Lung (tissue), 12 donors: ENCODE results near the gene OTUD3. TPM values are rescaled to one million over a fixed set of nuclear protein-coding genes. Genes with fewer than 3 reads are reported as not detected.

ENCODE experiments used
- ATAC-seq: fragments of 200-7000 bp; cut with Tn5 transposase; one replicate; pipeline ENCODE4 v1.9.1; 2020; ENCODE audit warnings: moderate number of reproducible peaks; ENCODE audit not compliant: insufficient read depth, low FRiP score
- DNase-seq, 3 donors: peaks; one replicate each; pipeline ENCODE4 v3.0.0-alpha.2; 2013 to 2017
- H3K27ac ChIP-seq, 2 donors: one replicate each; pipeline ENCODE4 v1.5.1; 2013; ENCODE audit warnings: mild to moderate bottlenecking in 2 of 2, moderate library complexity in 2 of 2, control low read depth in 1 of 2, inconsistent platforms in 1 of 2, low read depth in 1 of 2, low read length in 1 of 2
- H3K27me3 ChIP-seq, 3 donors: one replicate each; pipeline ENCODE4 v1.5.1; 2013; ENCODE audit warnings: low read length in 2 of 3; ENCODE audit not compliant: control insufficient read depth in 3 of 3, insufficient read depth in 3 of 3
- H3K36me3 ChIP-seq, 4 donors: one replicate each; pipeline ENCODE4 v1.5.1; 2013; ENCODE audit warnings: low read length in 4 of 4, mild to moderate bottlenecking in 1 of 4, moderate library complexity in 1 of 4; ENCODE audit not compliant: control insufficient read depth in 4 of 4, insufficient read depth in 4 of 4
- H3K4me1 ChIP-seq, 5 donors: one replicate each; pipeline ENCODE4 v1.5.1; 2013; ENCODE audit warnings: low read length in 5 of 5, mild to moderate bottlenecking in 2 of 5, moderate library complexity in 1 of 5; ENCODE audit not compliant: control insufficient read depth in 5 of 5, insufficient read depth in 5 of 5
- H3K4me3 ChIP-seq: one replicate; pipeline ENCODE4 v1.5.1; 2013; ENCODE audit warnings: mild to moderate bottlenecking, control low read depth, moderate library complexity
- H3K9ac ChIP-seq, 2 donors: one replicate each; pipeline ENCODE4 v1.5.1; 2013; ENCODE audit warnings: low read length in 2 of 2, control low read depth in 1 of 2; ENCODE audit not compliant: insufficient read depth in 1 of 2
- H3K9me3 ChIP-seq, 4 donors: one replicate each; pipeline ENCODE4 v1.5.1; 2013; ENCODE audit warnings: low read length in 3 of 4, mild to moderate bottlenecking in 1 of 4, moderate library complexity in 1 of 4; ENCODE audit not compliant: control insufficient read depth in 4 of 4, insufficient read depth in 3 of 4
- WGBS, 2 donors: extraction: QIAGEN DNeasy Blood & Tissue Kit; methylation state at CpG; one replicate each; pipeline ENCODE4 v1.1.7; 2013; 5-methylcytosine and 5-hydroxymethylcytosine counted together
- polyA plus RNA-seq, 2 donors: library from polyadenylated mRNA; stranded (reverse); fragments of 200-250 nt; gene quantifications; one replicate each; pipeline ENCODE4 v1.2.1, GENCODE V29; 2013
- total RNA-seq, 2 donors: library from RNA; depleted of rRNA in 1 of 2; stranded (reverse); fragments of >200 nt in 1 of 2; gene quantifications; one replicate each; pipeline ENCODE4 v1.2.1, GENCODE V29; 2014 to 2021
- TF ChIP-seq, protein P1 (sequence below): IDR thresholded peaks from 2 replicates; pipeline ENCODE4 v1.5.1; 2012; ENCODE audit warnings: mild to moderate bottlenecking; ENCODE audit errors: control extremely low read depth, extremely low read depth
- donor health status: control.
- donor health status: control.
- donor health status: Bipolar disorder and iron deficiency.
- donor health status: healthy.
- donor health status: DM: yes; HTN: yes; CAD: no.

OTUD3 gene
- total and polyA plus RNA-seq, 4 donors, result 1.7 to 8.6 (median 6.7) TPM

GRCh38 chr1:19861034-19861433 is 21.2 kb upstream of the OTUD3 start:
- no peak overlapping the region for H3K9ac ChIP-seq

DNA sequence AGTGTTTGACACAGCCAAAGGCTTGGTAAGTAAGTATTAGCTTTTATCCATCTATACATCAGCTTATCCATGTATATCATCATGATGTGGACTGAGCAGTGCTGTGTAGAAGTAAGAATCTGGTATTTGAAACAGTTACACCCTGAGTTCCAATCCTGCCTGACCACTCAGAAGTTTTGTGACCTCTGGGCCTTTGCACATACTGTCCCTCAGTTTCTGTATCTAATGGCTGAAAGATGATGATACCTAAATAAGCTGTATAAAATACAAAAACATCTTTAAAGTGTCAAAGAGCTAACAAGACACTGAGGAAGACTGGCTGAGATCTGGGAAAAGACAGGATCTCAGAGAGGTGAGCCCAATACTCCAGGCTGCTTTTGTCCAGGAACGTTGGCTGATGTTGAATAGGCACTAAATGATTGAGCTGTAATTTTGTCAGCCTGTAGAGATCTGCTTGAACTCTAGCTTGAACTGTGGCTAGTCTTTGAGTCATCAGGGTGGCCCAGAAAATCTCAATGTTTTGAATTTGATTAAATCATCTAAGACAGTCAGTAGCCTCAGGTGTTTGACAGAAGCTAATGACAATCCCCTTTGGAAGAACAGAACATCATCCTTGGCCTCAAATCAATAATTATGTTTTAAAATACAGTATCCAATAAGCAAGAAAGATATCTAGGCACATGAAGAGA is 20.2 kb upstream of the OTUD3 start:
- DNase-seq, result no peak
- H3K4me1 ChIP-seq, result no peaks in the 10 kb centered on the region
- TF ChIP-seq, protein P1, sequence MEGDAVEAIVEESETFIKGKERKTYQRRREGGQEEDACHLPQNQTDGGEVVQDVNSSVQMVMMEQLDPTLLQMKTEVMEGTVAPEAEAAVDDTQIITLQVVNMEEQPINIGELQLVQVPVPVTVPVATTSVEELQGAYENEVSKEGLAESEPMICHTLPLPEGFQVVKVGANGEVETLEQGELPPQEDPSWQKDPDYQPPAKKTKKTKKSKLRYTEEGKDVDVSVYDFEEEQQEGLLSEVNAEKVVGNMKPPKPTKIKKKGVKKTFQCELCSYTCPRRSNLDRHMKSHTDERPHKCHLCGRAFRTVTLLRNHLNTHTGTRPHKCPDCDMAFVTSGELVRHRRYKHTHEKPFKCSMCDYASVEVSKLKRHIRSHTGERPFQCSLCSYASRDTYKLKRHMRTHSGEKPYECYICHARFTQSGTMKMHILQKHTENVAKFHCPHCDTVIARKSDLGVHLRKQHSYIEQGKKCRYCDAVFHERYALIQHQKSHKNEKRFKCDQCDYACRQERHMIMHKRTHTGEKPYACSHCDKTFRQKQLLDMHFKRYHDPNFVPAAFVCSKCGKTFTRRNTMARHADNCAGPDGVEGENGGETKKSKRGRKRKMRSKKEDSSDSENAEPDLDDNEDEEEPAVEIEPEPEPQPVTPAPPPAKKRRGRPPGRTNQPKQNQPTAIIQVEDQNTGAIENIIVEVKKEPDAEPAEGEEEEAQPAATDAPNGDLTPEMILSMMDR, result no peak
- no peak overlapping the region for H3K27ac ChIP-seq
- H3K36me3 ChIP-seq, result no peaks in the 10 kb centered on the region
- H3K27me3 ChIP-seq, result peaks cover 0 to 3% (median 0%) of the 10 kb centered on the region in 3 donors
- no peak for ATAC-seq
- H3K4me3 ChIP-seq, result no peak overlapping the region
- H3K9me3 ChIP-seq, result peaks cover 0 to 8% (median 1%) of the 10 kb centered on the region in 4 donors
- 85 to 90% methylated on average over 1 of the region's 1 CpG for WGBS, 2 donors
- no peak overlapping the region for H3K9ac ChIP-seq

More at GRCh38 chr1:19861034-19861433, 21.2 kb upstream of the OTUD3 start:
- Histone ChIP-seq H3K27ac (no peak overlapping the region), H3K36me3 (no peaks in the 10 kb centered on the region), H3K9me3 (peaks cover 0 to 8% (median 1%) of the 10 kb centered on the region in 4 donors), H3K4me1 (no peaks in the 10 kb centered on the region), H3K4me3 (no peak overlapping the region), H3K27me3 (peaks cover 0 to 5% (median 0%) of the 10 kb centered on the region in 3 donors)
- TF ChIP-seq, protein P1, result no peak
- no peak for ATAC-seq
- WGBS, 2 donors, result 68 to 75% methylated on average over 2 of the region's 2 CpGs
- DNase-seq, result no peak

DNA sequence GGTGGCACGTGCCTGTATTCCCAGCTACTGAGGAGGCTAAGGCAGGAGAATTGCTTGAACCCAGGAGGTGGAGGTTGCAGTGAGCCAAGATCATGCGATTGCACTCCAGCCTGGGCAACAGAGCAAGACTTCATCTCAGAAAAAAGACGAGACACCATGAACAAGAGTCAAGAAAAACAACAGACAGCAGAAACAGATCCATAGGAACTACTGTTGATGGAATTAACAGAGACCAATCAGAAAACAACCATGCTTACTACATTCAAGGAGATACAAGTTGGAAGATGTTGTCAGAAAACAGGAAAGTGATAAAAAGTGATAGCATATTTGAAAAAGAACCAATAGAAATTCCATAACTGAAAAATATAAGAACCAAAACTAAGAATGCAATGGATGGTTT is 19.3 kb upstream of the OTUD3 start:
- ATAC-seq, result no peak
- TF ChIP-seq, protein P1, result no peak
- H3K4me1 ChIP-seq, result no peaks in the 10 kb centered on the region

More for the DNA sequence above, 19.3 kb upstream of the OTUD3 start:
- Histone ChIP-seq H3K27me3 (peaks cover 0 to 3% (median 0%) of the 10 kb centered on the region in 3 donors), H3K9ac (no peak overlapping the region), H3K9me3 (peaks cover 0 to 8% (median 1%) of the 10 kb centered on the region in 4 donors), H3K27ac (no peak overlapping the region), H3K4me3 (no peak overlapping the region), H3K36me3 (no peaks in the 10 kb centered on the region)
- WGBS, 2 donors, result 86 to 93% methylated on average over 3 of the region's 3 CpGs
- DNase-seq, result no peak
